Neural progenitor cell (in vitro differentiated cells): Measurements from ENCODE around the gene ILKAP.

ENCODE experiments used
- CTCF ChIP-seq: fragments of 200-600 bp; sonication (generic); IDR thresholded peaks from 2 replicates; pipeline ENCODE4 v1.5.1; 2017; ENCODE audit warnings: antibody characterized with exemption, mild to moderate bottlenecking
- EZH2 ChIP-seq: fragments of 200-600 bp; sonication (generic); IDR thresholded peaks from 2 replicates; pipeline ENCODE4 v1.6.1; 2017; ENCODE audit warnings: antibody characterized with exemption, mild to moderate bottlenecking, moderate library complexity
- EZH2phosphoT487 ChIP-seq: fragments of 200-600 bp; sonication (generic); IDR thresholded peaks from 2 replicates; pipeline ENCODE4 v1.6.1; 2017; ENCODE audit warnings: antibody characterized with exemption

GRCh38 chr2:238238311-238238765 lies 34.8 kb upstream of the ILKAP start:
- TF ChIP-seq CTCF (no peak), EZH2 (no peak), EZH2phosphoT487 (no peak)
